Neural cell (in vitro differentiated cells): ENCODE data around the gene CDK15. TPM values are rescaled to one million over a fixed set of nuclear protein-coding genes. Genes with fewer than 3 reads are reported as not detected.

Source experiments
- H2AFZ ChIP-seq: fragments of 200-600, 300-800 bp; sonication (generic), shearing (Covaris generic); 2 replicates; pipeline ENCODE4 v1.6.0; 2014; ENCODE audit warnings: low read depth, mild to moderate bottlenecking, antibody characterized with exemption, low read length, moderate library complexity
- H3F3A ChIP-seq: fragments of 200-600 bp; shearing (Covaris generic); 2 replicates; pipeline ENCODE4 v1.6.1; 2016; ENCODE audit warnings: mild to moderate bottlenecking, moderate library complexity, mixed read lengths, antibody characterized with exemption, low read length; ENCODE audit not compliant: insufficient read depth, poor library complexity, severe bottlenecking
- H3K27ac ChIP-seq: fragments of 200-600, 300-800 bp; sonication (generic), shearing (Covaris generic); 2 replicates; pipeline ENCODE4 v1.5.1; 2014; ENCODE audit warnings: mild to moderate bottlenecking, low read length, moderate library complexity
- H3K27me3 ChIP-seq: fragments of 300-800, 200-600 bp; sonication (generic), shearing (Covaris generic); 2 replicates; pipeline ENCODE4 v1.6.0; 2014; ENCODE audit warnings: mild to moderate bottlenecking, low read depth, low read length, moderate library complexity; ENCODE audit not compliant: insufficient read depth
- H3K36me3 ChIP-seq: fragments of 300-800, 200-600 bp; sonication (generic), shearing (Covaris generic); 2 replicates; pipeline ENCODE4 v1.5.1; 2014; ENCODE audit warnings: mild to moderate bottlenecking, antibody characterized with exemption, low read length, moderate library complexity; ENCODE audit not compliant: insufficient read depth
- H3K4me2 ChIP-seq: fragments of 300-800, 200-600 bp; sonication (generic), shearing (Covaris generic); 2 replicates; pipeline ENCODE4 v1.6.0; 2014; ENCODE audit warnings: mild to moderate bottlenecking, low read length
- H3K4me3 ChIP-seq: fragments of 300-800, 200-600 bp; sonication (generic), shearing (Covaris generic); 2 replicates; pipeline ENCODE4 v1.5.1; 2014; ENCODE audit warnings: mild to moderate bottlenecking, low read length, moderate library complexity
- H3K79me2 ChIP-seq: fragments of 200-600 bp; shearing (Covaris generic); replicated peaks from 2 replicates; pipeline ENCODE4 v1.6.0; 2014; ENCODE audit warnings: mild to moderate bottlenecking, low read length, moderate library complexity; ENCODE audit not compliant: insufficient read depth
- H3K9ac ChIP-seq: fragments of 300-800, 200-600 bp; sonication (generic), shearing (Covaris generic); 2 replicates; pipeline ENCODE4 v1.6.1; 2016; ENCODE audit warnings: mild to moderate bottlenecking, low read length, mixed read lengths
- H3K9me2 ChIP-seq: fragments of 200-600 bp; shearing (Covaris generic); 2 replicates; pipeline ENCODE4 v1.6.1; 2016; ENCODE audit warnings: mild to moderate bottlenecking, low read length, mixed read lengths; ENCODE audit not compliant: insufficient read depth
- H3K9me3 ChIP-seq: fragments of 200-600, 300-800 bp; sonication (generic), shearing (Covaris generic); 2 replicates; pipeline ENCODE4 v1.6.1; 2016; ENCODE audit warnings: mild to moderate bottlenecking, mixed run types, low read length, moderate library complexity, mixed read lengths
- H4K20me1 ChIP-seq: fragments of 200-600 bp; shearing (Covaris generic); 2 replicates; pipeline ENCODE4 v1.6.1; 2016; ENCODE audit warnings: mild to moderate bottlenecking, mixed run types; ENCODE audit not compliant: insufficient read depth
- CTCF ChIP-seq: fragments of 450-650 bp; IDR thresholded peaks from 2 replicates; pipeline ENCODE4 v1.5.1; 2014; ENCODE audit warnings: antibody characterized with exemption, mild to moderate bottlenecking, moderate library complexity; ENCODE audit not compliant: poor library complexity, severe bottlenecking
- EP300 ChIP-seq: fragments of 450-650 bp; conservative IDR thresholded peaks from 2 replicates; pipeline ENCODE4 v1.6.1; 2014; ENCODE audit warnings: antibody characterized with exemption, mild to moderate bottlenecking, moderate library complexity; ENCODE audit not compliant: poor library complexity, severe bottlenecking
- EZH2 ChIP-seq: fragments of 200-600, 300-800 bp; shearing (Covaris generic), sonication (generic); IDR thresholded peaks from 2 replicates; pipeline ENCODE4 v1.6.1; 2014; ENCODE audit warnings: antibody characterized with exemption, low read length, borderline replicate concordance, mild to moderate bottlenecking; ENCODE audit not compliant: insufficient read depth, poor library complexity, severe bottlenecking
- MXI1 ChIP-seq: fragments of 450-650 bp; conservative IDR thresholded peaks from 2 replicates; pipeline ENCODE4 v1.6.1; 2014; ENCODE audit warnings: antibody characterized with exemption, mild to moderate bottlenecking; ENCODE audit not compliant: poor library complexity, severe bottlenecking
- POLR2AphosphoS5 ChIP-seq: IDR thresholded peaks from 2 replicates; pipeline ENCODE4 v1.6.1; 2012
- RAD21 ChIP-seq: fragments of 450-650 bp; conservative IDR thresholded peaks from 2 replicates; pipeline ENCODE4 v1.6.1; 2014; ENCODE audit warnings: antibody characterized with exemption, mild to moderate bottlenecking, moderate library complexity
- REST ChIP-seq: IDR thresholded peaks from 2 replicates; pipeline ENCODE4 v1.6.1; 2012; ENCODE audit warnings: borderline replicate concordance
- SMC3 ChIP-seq: fragments of 450-650 bp; conservative IDR thresholded peaks from 2 replicates; pipeline ENCODE4 v1.6.1; 2014; ENCODE audit warnings: antibody characterized with exemption, mild to moderate bottlenecking, moderate library complexity; ENCODE audit not compliant: poor library complexity
- TAF1 ChIP-seq: IDR thresholded peaks from 2 replicates; pipeline ENCODE4 v1.6.1; 2012; ENCODE audit warnings: low read depth
- polyA plus RNA-seq: library from polyadenylated mRNA; depleted of rRNA; stranded (reverse); fragments of >200 nt; gene quantifications from 2 replicates; pipeline ENCODE4 v1.2.3, GENCODE V29; 2014

The CDK15 gene
- polyA plus RNA-seq, 1 donor from 2014 or later: 0.09 TPM

- Histone ChIP-seq H3K4me2 (no peak overlapping the region), H3K9me3 (no peaks in the 10 kb centered on the region), H3K4me3 (no peak overlapping the region), H2AFZ (no peak overlapping the region), H4K20me1 (no peaks in the 10 kb centered on the region), H3K27me3 (no peaks in the 10 kb centered on the region), H3F3A (no peaks in the 10 kb centered on the region), H3K27ac (no peak overlapping the region), H3K36me3 (no peaks in the 10 kb centered on the region), H3K79me2 (no peaks in the 10 kb centered on the region), H3K9ac (no peak overlapping the region), H3K9me2 (no peaks in the 10 kb centered on the region)
- TF ChIP-seq CTCF (no peak), SMC3 (no peak), REST (no peak), TAF1 (no peak), POLR2AphosphoS5 (no peak), MXI1 (no peak), EP300 (no peak), RAD21 (no peak), EZH2 (no peak)
Observed at GRCh38 chr2:201913201-201913600, 106.9 kb downstream of the CDK15 start.

- no peaks in the 10 kb centered on the region for H3F3A ChIP-seq
- no peak overlapping the region for H2AFZ ChIP-seq
- no peaks in the 10 kb centered on the region for H3K79me2 ChIP-seq
- no peaks in the 10 kb centered on the region for H3K9me2 ChIP-seq
- H4K20me1 ChIP-seq: no peaks in the 10 kb centered on the region
- no peaks in the 10 kb centered on the region for H3K27me3 ChIP-seq
- no peak overlapping the region for H3K4me2 ChIP-seq
- H3K4me3 ChIP-seq: no peak overlapping the region
- no peak overlapping the region for H3K27ac ChIP-seq
- H3K36me3 ChIP-seq: no peaks in the 10 kb centered on the region
- no peak overlapping the region for H3K9ac ChIP-seq
- TF ChIP-seq SMC3 (no peak), REST (no peak)
- H3K9me3 ChIP-seq: no peaks in the 10 kb centered on the region
Observed at GRCh38 chr2:201915446-201915845, 109.1 kb downstream of the CDK15 start.
